NCI-H1436 treated with DMSO at 0.1 percent for 48 hours (cell line): ENCODE results near the gene NEU3.
"Not testable (repeated sequence)": the region's sequence is repeated elsewhere in the genome, so short reads cannot be mapped to it uniquely, and the experiment has no call there.

Experiments used
- DNase-seq: peaks from one replicate; lab custom pipeline; 2025; lab: John Stamatoyannopoulos, UW

Gene NEU3

DNA sequence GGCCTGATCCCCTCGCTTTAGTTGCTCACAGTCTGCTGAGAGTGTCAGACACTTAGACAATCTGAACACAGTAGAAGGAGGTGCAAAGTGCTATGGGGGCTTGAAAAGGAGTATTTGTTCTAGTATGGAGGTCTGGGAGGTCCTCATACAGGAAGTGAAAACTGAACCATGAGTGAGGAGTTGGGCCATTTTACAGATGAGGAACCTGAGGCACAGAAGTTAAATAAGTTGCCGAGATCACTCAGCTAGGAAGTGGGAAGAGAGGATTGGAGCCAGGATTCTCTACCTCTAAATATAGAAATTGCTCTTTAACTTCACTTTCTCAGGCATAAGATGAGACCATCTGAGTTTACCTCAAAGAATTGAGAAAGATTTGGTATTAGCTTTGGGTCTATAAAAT lies 4.0 kb upstream of the NEU3 start:
- no peak for DNase-seq

DNA sequence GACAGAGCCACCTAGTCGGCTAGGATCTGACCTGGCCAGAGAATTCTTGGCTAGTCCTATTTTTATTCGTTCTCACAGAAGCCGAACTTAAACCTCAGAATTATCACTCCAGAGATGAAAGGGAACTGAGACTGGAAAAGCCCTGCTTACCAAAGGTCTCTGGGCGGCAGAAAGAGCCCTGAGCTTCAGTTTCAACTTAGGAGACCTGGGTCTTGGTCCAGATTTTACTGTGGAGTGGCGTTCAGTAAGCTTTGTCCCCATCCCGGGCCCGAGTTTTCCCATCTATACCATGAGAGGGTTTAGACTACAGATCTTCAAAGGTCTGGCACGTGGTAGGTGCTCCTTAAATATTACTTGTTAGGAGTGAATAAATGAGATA lies 516 bp downstream of the NEU3 start:
- DNase-seq, result no peak

DNA sequence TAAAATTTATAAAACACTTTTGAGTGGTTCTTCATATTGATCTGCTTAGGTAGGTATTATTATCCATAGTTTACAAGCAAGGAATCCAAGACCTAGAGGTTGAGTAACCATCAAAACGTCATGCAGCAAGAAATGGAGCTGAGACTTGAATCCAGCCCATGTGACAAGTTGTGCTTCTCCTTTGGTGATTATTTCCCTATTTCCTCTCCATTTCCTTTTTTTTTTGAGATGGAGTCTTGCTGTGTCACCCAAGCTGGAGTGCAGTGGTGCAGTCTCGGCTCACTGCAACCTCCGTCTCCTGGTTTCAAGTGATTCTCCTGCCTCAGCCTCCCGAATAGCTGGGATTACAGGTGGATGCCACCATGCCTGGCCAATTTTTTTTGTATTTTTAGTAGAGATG lies 1.4 kb downstream of the NEU3 start:
- DNase-seq, result not testable (repeated sequence)

DNA sequence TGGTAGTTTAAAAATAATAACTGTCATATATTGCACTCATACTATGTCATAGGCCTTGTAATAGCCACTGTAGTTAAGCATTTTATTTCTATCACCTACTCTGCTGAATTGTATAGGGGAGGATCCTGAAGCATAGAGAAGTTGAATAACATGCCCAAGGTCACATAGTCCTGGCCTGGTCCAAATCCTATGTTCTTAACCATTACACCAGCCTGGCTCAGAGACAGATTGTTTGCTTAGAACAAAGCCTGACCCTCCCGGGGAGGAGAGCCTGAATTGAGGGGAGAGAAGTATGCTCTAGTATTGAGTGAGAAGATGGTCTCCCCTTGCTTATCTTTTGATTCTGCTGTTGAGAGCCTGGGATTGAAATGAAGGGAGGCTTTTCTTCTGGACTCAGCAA lies 2.2 kb downstream of the NEU3 start:
- no peak for DNase-seq

DNA sequence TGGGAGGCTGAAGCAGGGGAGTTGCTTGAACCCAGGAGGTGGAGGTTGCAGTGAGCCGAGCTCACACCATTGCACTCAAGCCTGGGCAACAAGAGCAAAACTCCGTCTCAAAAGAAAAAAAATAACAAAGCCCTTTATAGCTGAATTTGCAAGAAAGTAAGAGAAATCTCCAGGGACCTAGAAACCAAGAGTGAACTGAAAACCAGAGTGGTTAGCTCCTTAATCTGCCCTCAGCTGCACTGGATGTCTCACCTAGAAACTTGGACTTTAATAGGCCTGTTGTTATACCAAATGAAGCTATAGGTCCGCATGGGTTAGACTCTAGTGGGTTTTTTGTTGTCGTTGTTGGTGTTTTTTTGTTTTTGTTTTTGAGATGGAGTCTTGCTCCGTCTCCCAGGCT lies 4.1 kb downstream of the NEU3 start:
- no peak for DNase-seq

DNA sequence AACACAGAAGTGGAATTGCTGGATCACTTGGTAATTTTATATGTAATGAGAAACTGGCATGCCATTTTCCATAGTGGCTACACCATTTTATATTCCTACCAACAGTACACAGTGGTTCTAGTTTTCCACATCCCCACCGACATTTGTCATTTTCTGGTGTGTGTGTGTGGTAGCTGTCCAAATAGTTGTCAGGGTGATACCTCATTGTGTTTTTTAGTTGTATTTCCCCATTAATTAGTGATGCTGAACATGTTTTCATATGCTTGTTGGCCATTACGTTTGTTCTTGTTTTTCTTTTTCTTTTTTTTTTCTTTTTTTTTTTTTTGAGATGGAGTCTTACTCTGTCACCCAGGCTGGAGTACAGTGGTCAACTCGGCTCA lies 12.2 kb downstream of the NEU3 start:
- DNase-seq, result no peak

DNA sequence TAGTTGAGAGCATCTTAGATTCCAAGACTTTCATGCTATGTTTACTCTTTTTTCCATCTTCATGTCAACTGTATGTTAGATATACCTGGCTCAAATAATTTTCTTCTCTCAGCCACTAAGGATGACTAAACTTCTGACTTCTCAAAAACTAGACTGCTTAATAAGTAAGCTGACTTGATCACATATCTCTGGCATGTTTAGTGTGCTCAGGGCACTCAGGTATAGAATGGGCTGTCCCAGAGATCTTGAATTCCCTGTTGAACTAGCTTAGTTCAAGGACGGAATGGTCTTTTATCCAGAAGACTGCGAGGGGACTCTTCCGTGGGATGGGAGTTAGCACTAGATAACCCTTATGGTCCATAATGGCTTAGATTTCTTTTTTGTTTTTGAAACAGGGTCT lies 13.0 kb downstream of the NEU3 start:
- no peak for DNase-seq

DNA sequence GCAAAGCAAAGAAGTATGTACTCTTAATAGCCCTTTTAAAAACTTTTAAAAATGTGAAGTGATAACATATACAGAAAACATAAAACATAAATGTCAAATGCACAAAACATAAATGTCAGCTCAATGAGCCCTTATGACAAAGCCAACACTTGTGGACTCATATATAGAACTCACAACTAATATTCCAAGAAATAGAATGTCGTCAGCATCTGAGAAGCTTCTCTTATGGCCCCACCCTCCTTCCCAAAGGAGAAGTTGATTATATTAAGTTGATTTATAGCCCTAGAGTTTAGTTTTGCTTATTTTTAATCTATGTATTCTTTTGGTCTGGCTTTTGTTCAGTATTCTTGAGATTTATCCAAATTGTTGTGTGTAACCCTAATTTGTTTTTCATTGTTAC lies 13.8 kb downstream of the NEU3 start:
- no peak for DNase-seq

DNA sequence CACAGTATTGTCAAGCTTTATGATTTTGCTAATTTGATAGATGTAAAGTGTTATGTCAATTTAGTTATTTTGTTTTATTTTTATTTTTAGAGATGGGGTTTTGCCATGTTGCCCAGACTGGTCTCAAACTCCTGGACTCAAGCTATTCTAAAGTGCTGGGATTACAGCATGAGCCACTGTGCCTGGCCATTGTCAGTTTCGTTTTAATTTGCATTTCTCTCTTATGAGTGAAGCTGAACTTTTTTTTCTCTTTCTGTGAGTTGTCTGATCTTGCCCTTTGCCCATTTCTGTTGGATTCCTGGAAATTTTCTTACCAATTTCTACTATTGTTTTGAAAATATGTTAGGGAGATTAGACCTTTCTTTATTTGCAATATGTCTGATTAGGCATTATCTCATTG lies 15.5 kb downstream of the NEU3 start:
- no peak for DNase-seq

DNA sequence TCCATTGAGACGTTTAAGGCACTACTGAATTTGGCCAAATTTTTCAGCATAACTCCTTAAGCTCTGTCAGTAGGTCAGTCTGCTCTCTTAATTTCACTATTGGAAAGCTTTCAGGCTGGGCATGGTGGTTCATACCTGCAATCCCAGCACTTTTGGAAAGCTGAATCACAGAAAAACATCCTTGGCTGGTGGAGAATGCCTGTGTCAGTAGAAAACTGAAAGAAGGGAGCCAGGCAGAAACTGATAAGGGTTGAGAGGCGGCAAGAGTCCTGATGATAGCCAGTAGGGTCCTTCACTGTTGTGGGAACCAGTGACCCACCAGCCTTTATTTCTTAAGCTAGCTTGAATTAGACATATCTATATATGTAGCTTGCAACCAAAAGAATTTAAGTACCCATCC lies 22.6 kb downstream of the NEU3 start:
- DNase-seq, result no peak

DNA sequence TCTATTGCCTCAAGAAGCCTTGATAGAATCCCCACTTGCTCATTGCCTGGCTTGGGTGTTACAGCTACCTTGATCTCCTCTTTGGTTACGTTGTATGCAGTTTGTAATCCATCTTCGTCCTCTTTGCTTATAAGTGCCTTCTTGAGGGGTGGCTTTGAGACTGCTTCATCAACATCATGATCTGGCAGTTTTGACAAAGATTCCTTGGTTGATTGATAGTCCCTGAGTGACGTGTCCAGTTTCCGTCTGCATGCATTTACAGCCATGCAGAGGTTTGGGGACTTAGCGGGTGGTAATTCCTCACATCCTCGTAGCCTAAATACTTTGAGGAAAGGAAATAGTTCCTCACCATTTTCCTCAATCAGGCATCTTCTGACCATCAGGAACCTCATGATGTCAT lies 23.1 kb downstream of the NEU3 start:
- no peak for DNase-seq

DNA sequence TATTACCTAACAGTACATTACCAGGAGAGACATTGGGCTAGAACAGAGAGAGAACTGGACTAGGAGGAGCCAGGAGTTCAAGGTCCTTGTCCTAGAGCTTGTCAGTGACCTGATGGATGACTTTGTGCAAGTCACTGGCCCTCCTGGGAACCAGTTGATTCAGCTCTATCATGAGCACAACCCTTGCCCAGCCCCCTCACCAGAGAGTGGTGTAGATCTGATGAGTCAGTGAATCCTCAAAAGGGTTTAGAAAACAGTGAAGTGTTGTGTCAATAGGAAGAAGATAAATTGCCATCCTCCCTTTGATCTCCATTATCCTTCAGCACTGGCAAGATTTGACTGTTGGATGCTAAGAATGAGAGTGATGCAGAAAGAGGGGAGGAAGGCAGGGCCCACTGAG lies 24.3 kb downstream of the NEU3 start:
- DNase-seq, result no peak

DNA sequence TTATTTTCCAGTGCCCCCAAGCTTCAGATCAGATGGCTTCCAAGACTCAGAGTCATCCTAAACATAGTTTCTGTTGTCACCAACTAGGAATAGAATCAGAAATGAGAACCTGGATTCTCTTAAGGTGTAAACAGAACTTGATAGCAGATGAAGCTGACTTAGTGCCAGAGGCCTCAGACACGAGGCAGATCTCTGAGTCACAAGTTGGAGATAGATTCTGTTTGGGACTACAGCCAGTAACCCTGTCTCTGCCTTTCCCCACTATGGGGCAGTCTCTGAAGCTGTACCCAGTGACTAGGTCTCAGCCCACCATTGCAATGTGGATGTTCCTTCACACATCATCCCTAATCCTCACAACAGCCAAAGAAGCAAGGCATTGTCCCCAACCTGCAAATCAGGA lies 25.4 kb downstream of the NEU3 start:
- DNase-seq, result no peak

DNA sequence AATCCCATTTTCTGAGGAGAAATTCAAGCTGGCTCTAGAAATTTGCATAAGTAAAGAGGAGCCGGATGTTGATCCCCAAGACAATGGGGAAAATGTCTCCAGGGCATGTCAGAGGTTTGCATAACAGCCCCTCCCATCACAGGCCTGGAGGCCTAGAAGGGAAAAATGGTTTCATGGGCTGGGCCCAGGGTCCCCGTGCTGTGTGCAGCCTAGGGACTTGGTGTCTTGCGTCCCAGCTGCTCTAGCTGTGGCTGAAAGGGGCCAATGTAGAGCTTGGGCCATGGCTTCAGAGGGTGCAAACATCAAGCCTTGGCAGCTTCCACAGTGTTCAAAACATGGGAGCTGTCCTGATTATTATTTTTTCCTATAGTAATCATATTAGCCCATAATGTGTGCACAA lies 30.5 kb downstream of the NEU3 start:
- not testable (repeated sequence) for DNase-seq

DNA sequence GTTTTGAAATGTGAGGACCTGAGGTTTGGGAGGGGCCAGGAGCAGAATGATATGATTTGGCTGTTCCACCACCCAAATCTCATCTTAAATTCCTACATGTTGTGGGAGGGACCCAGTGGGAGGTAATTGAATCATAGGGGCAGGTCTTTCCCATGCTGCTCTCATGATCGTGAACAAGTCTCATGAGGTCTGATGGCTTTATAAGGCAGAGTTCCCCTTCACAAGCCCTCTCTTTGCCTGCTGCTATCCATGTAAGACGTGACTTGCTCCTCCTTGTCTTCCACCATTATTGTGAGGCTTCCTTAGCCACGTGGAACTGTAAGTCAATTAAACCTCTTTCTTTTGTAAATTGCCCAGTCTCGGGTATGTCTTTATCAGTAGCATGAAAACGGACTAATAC lies 31.6 kb downstream of the NEU3 start:
- DNase-seq, result not testable (repeated sequence)

DNA sequence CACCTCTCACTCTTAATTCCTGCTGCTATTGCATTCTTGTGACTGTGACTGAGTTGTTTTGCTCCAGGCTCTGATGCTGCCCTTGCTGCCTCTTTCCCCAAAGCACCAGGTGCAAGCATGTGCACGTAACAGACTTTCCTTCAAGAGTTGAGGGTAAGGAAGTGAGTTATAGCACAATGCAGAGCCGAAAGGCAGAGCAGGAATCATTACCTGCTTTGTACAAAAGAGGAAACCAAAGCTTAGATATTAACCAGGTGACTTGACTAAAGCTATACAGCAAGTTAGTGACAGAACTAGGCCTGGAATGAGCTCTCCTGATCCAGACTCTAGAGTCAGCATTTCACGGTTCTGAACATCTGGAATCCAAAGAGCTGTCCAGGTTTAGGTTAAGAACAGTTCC lies 33.6 kb downstream of the NEU3 start:
- DNase-seq, result no peak

DNA sequence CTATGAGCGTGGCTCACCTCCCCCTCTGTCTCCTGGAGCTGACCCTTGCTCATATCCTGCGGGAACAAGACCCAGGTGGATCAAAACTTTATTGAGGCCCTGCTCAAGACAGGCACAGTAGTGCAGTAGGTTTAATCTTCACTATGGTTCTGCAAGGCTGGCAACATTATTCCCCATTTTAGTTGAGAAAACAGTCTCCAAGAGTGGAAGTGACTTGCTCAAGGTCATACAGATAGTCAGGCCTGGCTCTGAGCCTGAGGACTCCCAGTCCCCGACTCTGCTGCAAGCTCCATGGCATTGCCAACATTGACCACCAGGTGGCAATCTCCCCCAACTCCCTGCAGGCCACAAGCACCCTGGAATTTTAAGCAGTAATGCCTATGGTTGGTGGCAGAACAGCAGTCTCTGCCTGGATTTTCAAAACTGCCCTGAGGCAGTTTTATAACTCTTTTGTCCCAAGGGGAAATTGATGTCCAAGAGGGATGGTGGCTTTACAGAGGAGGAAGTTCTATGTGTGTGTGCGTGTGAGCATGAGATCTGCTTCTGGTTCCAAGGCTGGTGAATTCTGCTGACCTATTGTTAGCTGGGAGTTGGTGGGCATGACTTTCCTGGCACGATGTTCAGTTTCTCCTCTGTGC lies 34.1 kb downstream of the NEU3 start:
- DNase-seq, result peak; percentile 7

DNA sequence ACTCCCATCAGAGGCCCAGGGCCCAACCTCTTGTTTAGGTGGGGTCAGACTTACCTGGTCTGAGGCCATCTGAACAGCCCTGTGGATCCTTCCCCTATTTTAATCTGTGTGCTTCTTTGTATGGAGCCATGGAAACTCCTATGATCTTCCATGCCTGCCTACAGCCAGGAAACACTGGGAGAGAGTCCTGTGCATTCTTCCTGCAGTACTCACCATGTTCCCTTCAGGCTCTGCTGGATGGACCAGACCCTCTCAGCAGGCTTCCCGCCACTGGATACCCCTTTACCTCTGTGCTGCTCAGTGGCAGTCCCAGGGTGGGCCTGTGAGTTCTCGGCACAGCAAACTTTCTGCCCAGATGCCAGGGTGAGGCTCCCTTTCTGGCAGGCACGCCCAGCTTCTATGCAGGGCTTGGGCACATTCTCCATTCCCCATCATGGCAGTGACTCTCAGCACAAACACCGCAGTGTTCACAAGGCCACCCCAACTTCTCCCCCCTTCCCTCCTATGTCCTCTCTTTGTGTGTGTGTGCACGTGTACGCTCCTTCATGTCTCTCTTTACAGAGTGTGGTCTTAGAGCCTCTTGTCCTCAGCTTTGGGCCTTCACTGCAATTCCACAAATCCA lies 34.8 kb downstream of the NEU3 start:
- DNase-seq, result no peak

DNA sequence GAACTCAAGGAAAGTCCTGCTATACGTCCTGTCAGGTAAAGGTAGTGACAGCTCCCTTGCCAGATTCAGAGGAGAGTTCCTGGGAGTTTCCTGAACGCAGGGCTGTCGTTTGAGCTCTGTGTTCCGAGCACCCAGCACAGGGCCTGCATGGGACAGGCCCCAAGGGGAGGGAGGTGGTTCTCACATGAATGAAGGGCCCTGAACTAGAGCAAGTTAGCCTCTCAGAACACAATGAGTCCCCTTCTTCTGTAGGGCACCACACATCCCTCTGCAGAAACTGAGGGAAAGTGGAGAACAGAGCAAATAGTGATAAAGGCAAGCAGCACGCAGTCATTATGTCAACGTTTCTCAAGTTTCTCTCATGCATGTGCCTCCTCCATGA lies 35.3 kb downstream of the NEU3 start:
- no peak for DNase-seq

DNA sequence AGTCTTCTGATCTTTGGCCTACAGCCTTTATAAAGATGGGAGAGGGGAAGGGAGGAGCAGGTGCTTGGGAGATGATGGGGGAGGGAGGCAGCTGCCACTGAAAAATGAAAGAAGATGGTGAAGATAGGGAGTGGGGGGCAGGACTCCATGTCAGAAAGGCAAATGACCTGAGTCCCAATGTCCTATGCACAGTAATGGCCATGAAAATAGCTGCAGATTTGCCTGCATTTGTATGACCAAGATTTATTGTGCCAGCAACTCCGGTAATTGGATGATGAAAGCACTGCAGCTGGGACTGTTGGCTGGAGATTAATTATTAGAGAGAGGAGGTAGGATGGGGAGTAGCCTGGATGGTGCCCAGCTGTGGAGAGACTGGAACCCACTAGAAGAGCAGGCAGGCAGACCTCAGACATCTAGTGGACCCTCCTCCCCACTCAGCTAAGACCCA lies 36.1 kb downstream of the NEU3 start:
- no peak for DNase-seq

DNA sequence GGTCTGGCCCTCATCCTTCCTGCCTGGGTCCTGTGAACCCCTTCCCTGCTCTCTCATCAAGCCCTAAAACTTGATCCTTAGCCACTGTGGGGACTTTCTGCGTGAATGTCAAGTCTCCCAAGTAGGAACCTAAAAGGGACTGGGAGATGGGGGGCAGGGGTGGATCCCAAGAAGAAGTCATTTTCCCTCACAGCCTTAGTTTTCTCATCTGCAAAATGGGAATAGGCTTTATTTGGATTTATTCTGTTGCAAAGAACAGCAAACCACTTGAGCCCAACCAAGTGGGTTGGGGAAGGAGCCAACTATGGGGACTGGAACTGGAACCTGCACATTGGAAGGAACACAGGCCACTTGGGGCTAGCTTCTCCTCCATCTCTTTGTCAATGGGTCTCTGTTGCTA lies 36.8 kb downstream of the NEU3 start:
- DNase-seq, result no peak

DNA sequence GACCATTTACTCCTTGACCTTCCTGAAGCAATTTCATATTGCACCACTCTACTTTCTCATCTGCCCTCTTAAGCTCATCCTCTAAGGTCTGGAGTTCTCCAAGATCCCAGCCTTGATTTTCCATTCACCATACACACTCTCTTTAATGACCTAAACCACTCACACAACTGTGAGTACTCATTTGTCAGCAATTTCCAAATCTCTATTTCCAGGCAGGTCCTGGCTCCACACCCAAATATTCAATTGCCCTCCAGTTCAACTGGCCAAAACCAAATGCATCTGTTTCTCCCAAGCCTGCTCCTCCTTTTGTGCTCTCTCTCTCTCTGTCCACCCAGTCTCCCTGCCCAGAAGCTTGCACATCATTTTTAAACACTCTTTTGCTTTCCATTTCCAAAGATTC lies 39.6 kb downstream of the NEU3 start:
- DNase-seq, result no peak

DNA sequence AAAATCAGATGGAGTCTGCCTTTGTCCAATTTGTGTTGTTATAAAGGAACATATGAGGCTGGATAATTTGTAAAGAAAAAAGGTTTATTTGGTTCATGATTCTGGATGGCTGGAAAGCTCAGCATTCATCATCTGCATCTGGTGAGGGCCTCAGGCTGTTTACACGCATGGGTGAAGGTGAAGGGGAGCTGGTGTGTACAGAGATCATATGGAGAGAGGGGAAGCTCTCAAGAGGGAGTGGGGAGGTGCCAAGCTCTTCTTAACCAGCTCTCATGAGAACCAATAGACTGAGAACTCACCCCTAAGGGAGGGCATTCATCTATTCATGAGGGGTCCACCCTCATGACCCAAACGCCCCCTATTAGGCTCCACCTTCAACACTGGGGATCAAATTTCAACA lies 40.0 kb downstream of the NEU3 start:
- peak; percentile 14 for DNase-seq

DNA sequence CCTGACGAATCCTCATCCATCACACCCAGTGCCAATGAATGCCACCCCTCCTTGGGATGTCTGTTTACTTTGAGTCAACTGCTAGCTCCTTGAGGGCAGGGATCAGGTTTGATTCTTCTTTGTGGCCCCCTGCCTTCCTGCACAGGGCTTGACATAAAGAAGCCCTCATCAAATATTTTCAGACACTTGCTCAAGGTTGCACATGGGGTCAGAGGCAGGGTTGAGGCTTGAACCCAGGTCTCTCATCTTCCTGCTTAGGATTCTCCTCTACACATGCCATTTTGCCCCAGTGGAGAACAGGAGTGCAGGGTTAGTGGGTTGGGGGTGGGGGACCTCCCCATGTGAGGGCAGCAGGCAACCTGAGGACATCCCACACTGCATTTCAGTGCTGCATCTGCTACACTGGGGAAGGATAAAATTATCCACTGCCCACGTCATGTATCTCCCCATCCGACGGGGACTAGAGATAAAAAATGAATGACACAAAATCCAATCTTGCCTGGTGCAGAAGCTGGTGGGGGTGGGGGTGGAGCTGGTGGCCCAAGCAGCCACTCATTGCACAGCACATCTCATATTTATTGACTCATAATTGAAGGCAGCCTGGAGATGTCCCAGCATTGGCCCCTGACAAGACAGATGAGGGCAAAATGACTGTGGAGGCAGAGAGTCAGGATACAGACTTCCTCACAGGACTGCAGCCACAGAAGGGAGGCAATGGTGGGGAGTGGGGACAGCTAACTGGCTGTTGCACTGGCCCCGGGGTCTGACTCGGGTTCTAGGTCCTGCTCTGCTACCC lies 41.3 kb downstream of the NEU3 start:
- no peak for DNase-seq
